Stimulated activated CD8-positive, alpha-beta memory T cell treated with anti-CD3 and anti-CD28 coated beads, Interleukin-15, amount 100 ng/mL, for 24 hours (primary cell): ENCODE data around the gene PEX11B.
"Not testable (repeated sequence)": the region's sequence is repeated elsewhere in the genome, so short reads cannot be mapped to it uniquely, and the experiment has no call there.

Source experiments
- DNase-seq: peaks from one replicate; pipeline ENCODE4 v3.0.0-alpha.2; 2020; ENCODE audit warnings: low read depth

PEX11B gene

GRCh38 chr1:145952903-145953302, 34.4 kb upstream of the PEX11B start:
- DNase-seq, result no peak

DNA sequence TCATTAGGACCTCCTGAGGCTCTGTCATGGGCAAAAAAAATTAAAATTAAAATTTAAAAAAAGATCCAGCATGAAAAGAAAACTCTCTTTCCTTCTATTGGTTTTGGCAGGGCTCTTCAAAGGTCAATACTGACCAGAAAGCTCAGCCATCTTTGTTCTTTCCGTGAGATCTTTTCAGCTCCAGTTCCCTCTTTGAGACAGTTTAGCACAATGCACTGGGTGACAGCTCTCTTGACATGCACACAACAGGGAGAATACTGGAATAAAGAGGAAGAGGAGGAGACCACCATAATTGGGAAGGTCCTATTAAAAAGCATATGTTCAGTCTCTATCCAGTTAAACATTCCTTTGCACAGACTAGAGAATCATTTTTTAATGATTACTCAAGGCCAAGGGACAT, 33.0 kb upstream of the PEX11B start:
- DNase-seq, result no peak

DNA sequence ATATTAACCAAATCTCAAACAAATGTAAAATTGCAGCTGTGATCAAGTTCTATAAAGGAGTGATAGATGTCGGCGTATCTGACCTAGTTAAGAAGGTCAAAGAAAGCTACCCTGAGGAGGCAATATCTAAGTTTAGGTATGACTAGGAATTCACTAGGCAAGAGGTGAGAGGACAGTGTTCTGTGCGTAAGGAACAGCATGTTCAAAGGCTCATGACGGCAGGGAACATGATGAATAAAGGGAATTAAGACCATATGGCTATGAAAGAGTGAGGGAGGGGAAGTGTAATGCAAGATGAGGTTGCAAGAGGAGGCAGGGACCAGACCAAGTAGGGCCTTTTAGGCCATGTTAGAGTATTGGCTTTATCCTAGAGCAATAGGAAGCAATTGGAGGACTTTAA, 30.7 kb upstream of the PEX11B start:
- no peak for DNase-seq

GRCh38 chr1:145947551-145947950, 29.0 kb upstream of the PEX11B start:
- no peak for DNase-seq

DNA sequence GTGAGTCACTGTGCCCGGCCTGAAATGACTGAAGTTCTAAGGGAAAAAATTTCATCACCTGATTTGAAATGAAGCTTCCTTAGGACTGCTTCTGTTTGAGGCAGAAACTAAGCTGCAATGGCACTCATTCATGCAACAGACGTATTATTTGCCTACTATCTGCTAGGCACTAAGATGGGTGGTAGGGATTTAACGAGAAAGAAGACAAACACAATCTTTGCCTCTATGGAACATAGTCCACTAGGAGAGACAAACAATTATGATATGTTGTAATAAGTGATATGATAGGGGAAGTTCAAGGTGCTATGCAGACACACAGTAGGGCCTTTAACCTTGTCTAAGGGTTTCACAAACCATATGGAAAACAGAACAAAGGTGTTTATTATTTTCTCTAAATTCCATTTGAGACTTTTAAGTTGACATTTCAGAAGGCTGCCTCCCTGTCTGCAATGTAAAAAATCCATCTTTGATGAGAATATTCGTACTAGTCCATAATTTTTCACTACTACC, 28.0 kb upstream of the PEX11B start:
- no peak for DNase-seq

DNA sequence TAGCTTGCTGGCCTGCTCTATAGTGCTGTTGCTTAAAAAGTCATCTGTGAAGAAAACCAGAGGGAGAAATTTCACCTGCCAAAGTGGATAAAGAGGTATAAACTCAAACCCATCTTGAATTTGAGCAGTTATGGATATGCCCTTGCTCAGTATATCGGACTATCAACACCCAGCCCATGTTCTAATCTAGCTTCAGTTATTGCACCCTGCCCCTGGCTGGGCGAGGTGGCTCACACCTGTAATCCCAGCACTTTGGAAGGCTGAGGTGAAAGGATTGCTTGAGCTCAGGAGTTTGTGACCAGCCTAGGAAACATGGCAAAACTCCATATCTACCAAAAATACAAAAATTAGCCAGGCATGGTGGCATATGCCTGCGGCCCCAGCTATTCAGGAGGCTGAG, 26.0 kb upstream of the PEX11B start:
- DNase-seq, result no peak

DNA sequence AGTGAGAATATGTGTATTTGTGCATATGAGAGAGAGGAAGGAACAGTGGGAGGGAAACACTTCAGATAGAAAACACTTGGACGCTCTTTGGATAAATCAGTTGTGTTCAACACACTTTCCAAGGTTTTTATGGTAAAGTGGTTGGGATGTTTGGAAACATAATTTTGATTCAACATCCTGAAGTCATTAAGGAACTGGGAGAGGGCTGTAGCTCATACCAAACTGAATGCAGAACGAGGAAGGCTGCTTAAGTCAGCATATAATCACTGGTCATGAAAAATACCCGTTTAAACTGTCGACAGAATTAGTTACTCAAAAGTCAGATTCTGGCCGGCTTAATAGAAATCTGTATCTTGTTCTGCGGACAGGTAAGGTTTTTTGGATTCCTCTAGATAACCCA, 24.4 kb upstream of the PEX11B start:
- DNase-seq, result no peak

DNA sequence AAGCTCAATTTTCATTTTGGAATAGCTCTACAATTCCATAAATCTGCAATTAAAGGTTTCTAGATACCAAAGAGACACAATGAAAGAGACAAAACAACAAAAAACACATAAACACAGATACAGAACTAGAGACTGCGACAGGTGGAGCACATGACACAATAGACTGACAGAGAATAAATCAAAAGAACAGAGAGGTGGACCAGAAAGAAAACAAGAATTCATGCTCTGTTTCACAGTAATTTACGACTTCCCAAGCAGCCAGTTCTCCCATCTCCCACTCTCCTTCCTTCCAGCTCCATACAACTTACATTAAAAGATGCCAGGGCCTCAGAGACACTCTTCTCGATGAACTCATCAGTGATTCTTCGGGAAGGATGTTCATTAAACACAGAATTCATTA, 23.9 kb upstream of the PEX11B start:
- DNase-seq, result no peak

DNA sequence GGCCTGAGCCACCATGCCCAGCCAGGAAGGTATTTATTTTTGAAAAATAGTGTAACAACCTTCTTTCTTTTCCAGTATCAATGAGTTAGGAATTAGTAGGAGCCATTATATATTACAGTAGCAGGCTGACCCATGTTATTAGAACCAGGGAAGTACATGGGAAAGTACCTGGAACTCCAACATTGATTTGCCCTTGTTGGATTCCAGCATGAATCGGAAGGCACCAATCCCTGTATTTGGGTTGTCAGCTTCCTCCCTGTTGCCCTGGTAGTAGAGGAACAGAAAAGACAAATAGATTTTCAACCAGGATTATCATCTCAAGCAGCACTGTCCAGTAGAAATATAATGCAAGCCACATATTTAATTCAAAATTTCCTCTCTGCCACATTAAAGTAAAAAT, 18.9 kb upstream of the PEX11B start:
- DNase-seq, result no peak

DNA sequence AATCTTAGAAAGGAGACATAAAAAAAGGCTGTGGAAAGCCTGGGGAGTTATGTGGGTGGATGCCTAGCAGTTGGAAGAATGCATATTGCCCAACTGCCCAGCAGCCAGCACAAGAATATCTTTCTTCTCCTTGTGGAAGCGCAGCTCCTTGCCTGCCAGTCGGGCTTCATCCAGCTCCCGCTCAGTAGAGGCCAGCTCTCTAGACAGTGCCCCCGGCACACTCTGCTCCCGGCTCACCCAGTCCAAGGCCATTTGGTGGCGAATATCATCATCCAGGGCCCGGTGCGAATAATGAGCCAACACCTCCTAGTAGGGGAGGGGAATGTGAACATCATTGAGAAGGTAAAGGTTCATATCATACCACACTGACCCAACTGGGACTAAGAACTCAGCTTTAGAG, 17.7 kb upstream of the PEX11B start:
- no peak for DNase-seq

DNA sequence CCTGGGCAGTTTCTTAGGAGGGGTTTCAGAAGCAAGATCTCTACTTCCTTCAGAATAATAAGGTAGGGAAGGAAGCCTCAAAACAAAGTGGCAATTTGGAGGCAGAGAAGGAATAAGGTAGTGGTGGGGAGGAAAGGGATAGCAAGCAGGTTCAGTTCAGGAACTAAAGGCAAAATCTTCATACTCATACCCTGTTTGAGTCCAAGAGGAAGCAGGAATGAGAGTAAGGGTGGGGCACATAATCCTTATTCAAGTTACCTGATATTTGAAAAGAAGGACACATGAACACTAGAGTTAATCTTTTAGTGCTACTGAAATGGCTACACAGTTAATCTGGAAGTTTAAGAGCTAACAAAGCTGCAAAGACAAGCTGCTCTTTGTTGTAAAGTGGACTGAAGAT, 17.2 kb upstream of the PEX11B start:
- DNase-seq, result no peak

DNA sequence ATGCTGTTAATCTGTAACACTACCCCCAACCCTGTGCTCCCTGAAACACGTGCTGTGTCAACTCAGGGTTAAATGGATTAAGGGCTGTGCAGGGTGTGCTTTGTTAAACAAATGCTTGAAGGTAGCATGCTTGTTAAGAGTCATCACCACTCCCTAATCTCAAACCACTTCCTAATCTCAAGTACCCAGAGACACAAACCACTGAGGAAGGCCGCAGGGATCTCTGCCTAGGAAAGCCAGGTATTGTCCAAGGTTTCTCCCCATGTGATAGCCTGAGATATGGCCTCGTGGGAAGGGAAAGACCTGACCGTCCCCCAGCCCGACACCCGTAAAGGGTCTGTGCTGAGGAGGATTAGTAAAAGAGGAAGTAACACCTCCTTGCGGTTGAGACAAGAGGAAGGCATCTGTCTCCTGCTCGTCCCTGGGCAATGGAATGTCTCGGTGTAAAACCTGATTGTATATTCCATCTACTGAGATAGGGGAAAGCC, 14.0 kb upstream of the PEX11B start:
- not testable (repeated sequence) for DNase-seq

DNA sequence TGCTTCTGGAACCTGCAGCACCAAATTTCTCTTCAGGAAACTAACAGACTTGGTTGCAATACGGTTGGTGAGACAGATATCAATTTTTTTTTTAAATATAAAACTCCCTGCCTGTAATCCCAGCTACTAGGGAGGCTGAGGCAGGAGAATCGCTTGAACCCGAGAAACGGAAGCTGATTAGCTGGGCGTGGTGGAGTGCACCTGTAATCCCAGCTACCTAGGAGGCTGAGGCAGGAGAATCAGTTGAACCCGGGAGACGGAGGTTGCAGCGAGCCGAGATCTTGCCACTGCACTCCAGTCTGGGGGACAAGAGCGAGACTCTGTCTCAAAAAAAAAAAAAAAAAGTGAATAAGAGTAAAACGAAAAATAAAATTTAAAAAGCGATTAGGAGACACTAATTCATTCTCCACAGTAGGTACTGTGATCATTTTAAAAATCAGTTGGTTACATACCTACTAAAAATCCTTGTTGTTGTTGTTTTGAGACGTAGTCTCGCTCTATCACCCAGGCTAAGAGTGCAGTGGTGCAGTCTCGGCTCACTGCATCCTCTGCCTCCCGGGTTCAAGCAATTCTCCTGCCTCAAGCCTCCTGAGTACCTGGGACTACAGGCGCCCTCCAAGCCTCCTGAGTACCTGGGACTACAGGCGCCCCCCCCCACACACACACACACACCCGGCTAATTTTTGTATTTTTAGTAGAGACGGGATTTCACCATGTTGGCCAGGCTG, 9.6 kb upstream of the PEX11B start:
- no peak for DNase-seq

DNA sequence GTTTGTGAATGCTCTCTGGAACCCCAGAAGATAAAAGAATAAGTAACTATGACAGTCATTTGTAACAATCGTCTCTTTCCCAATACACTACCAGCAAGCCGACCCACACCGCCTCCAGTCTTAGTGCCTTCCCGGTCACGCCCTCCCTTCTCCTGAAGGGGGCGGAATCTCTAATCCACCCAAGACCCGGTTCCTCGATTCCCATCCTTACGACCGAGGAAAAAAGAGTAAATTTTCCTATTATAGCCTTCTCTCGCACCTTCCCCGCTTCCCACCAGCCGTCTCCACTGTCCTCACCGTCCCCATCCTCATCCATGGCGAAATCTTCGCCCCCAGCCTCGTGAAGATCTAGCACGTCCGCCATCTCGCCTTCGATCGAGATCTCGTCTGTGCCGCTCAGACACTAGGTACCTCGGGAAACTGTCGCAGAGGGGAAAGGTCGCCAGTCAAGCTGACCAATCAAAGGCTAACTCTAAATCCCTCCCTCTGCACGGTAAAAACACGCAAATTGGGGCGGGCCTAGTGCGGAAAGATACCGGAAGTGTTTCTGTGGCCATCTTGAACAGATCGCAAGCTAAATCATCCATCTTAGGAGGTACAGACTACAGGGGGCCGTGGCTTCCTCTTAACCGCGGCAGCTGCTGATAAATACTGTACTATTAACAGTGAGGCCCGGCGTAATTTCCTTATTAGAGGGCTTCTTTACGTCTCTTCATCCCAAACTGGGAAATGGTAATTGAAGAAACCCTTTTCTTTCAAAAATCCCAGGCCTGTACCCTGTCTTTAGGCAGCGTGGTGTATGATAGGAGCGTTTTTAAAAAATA, 8.8 kb upstream of the PEX11B start, which contains the start of gene RBM8A:
Gene RBM8A, minus strand, starts transcription at position 422 of the 824 bp plus-strand sequence. Its CDS starts 58 bp downstream, at position 364.
- DNase-seq, result peak; percentile 59

DNA sequence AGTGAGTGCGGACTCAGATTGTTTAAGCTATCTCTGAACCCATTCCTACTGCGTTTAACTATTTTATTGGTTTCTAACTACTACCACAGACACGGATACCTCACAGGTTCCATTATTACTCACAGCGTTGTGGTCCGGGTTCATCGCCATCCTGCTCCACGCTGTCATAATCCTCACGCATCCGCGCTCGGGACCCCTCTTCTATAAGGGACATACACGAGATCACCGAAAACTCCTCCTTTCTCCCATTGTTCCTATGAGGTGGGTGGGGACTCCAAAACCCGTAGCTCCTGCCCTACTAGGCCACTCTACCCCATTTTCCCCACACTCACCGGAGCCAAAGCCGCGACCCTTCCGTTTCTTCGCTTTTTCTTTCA, 8.2 kb upstream of the PEX11B start:
- DNase-seq, result no peak

- DNase-seq, result no peak
Observed at GRCh38 chr1:145922266-145922665, 3.7 kb upstream of the PEX11B start.

- not testable (repeated sequence) for DNase-seq
Observed at GRCh38 chr1:145920297-145920696, 1.8 kb upstream of the PEX11B start.

- no peak for DNase-seq
Observed at GRCh38 chr1:145918992-145919939, 749 bp upstream of the PEX11B start.

DNA sequence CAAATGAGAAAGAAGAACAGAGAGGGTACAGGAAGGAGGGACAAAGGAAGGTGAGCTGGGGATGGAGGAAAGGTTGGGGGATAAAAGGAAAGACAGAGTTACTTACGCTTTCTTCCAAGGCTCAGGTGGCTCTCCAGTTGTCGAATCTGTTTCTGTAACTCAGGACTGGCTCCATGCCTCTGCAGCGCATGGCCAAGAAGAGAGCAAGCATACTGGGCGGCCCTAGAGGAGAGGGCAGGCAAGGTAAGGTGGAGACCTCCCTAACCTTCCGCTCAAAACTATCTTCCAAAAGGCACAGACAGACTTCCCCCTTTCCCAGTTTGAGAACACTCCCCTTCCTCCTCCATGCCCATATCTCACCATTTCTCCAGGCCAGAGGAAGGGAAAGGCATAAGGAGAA, 922 bp downstream of the PEX11B start:
- no peak for DNase-seq

DNA sequence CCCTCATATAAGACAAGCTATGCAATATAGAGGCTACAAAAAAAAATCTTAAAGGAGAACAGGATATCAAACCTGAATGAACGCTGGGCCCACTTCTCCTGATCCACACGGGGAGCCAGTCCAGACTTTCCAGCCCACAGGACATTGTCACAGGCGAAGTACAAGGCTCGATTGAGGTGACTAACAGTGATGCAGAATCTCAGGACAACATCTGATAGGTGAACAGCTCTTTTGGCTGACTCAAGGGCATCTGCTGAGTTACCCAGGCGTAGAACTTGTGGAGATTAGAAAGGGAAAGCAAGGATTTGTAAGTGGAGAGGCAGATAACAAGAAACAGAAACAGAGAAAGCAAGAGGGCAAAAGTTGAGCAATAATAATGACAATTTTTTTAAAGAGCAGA, 1.8 kb downstream of the PEX11B start:
- no peak for DNase-seq

GRCh38 chr1:145912128-145912641, 6.3 kb downstream of the PEX11B start:
- DNase-seq, result no peak

- no peak for DNase-seq
Observed at GRCh38 chr1:145908653-145909052, 9.9 kb downstream of the PEX11B start.
